HEK293T (cell line): ENCODE results near the gene CHRNE.
A peak's percentile ranks its signal among the peaks of the same experiment; 100 is the strongest.

Source experiments
- CTCF ChIA-PET: fragments of 350-600 bp; formaldehyde crosslinking; extraction: SDS; loops from one replicate; lab custom pipeline; 2021; ENCODE audit warnings: antibody characterized with exemption, inconsistent platforms; lab: Yijun Ruan, JAX
- POLR2A ChIA-PET: fragments of 350-600 bp; formaldehyde crosslinking; extraction: SDS; loops from one replicate; lab custom pipeline; 2020; ENCODE audit warnings: antibody characterized with exemption, inconsistent platforms; lab: Yijun Ruan, JAX
- DNase-seq: peaks from one replicate; pipeline ENCODE4 v3.0.0; 2012; ENCODE audit warnings: mixed read lengths; ENCODE audit errors: extremely low spot score
- ARNT ChIP-seq: fragments of 450-650 bp; IDR thresholded peaks from 2 replicates; pipeline ENCODE4 v1.6.1; 2017; ENCODE audit warnings: mild to moderate bottlenecking
- BHLHE40 ChIP-seq: fragments of 450-650 bp; IDR thresholded peaks from 2 replicates; pipeline ENCODE4 v1.6.1; 2016; ENCODE audit warnings: mild to moderate bottlenecking, moderate library complexity, borderline replicate concordance
- CTBP1 ChIP-seq: fragments of 450-650 bp; IDR thresholded peaks from 2 replicates; pipeline ENCODE4 v1.6.1; 2016; ENCODE audit warnings: borderline replicate concordance
- ELF4 ChIP-seq: fragments of 450-650 bp; IDR thresholded peaks from 2 replicates; pipeline ENCODE4 v1.6.1; 2017; ENCODE audit warnings: antibody characterized with exemption
- FOXA1 ChIP-seq: fragments of 450-650 bp; IDR thresholded peaks from 2 replicates; pipeline ENCODE4 v1.6.1; 2016; ENCODE audit warnings: mild to moderate bottlenecking
- FOXK2 ChIP-seq: fragments of 450-650 bp; IDR thresholded peaks from 2 replicates; pipeline ENCODE4 v1.6.1; 2016; ENCODE audit warnings: mild to moderate bottlenecking
- FOXM1 ChIP-seq: fragments of 450-650 bp; IDR thresholded peaks from 2 replicates; pipeline ENCODE4 v1.6.1; 2017; ENCODE audit warnings: mild to moderate bottlenecking, borderline replicate concordance
- HDGF ChIP-seq: fragments of 450-650 bp; IDR thresholded peaks from 2 replicates; pipeline ENCODE4 v1.6.1; 2017; ENCODE audit warnings: antibody characterized with exemption, borderline replicate concordance
- L3MBTL2 ChIP-seq: fragments of 450-650 bp; conservative IDR thresholded peaks from 2 replicates; pipeline ENCODE4 v1.6.1; 2016; ENCODE audit warnings: mild to moderate bottlenecking
- LEF1 ChIP-seq: fragments of 450-650 bp; IDR thresholded peaks from 2 replicates; pipeline ENCODE4 v1.6.1; 2017; ENCODE audit warnings: mild to moderate bottlenecking, borderline replicate concordance
- NFRKB ChIP-seq: fragments of 450-650 bp; IDR thresholded peaks from 2 replicates; pipeline ENCODE4 v1.6.1; 2016; ENCODE audit warnings: mild to moderate bottlenecking, moderate library complexity
- PKNOX1 ChIP-seq: fragments of 450-650 bp; IDR thresholded peaks from 2 replicates; pipeline ENCODE4 v1.6.1; 2016
- SP1 ChIP-seq: fragments of 450-650 bp; IDR thresholded peaks from 2 replicates; pipeline ENCODE4 v1.6.1; 2017
- SUZ12 ChIP-seq: fragments of 450-650 bp; IDR thresholded peaks from 2 replicates; pipeline ENCODE4 v1.6.1; 2016; ENCODE audit warnings: mild to moderate bottlenecking
- TARDBP ChIP-seq: fragments of 450-650 bp; IDR thresholded peaks from 2 replicates; pipeline ENCODE4 v1.6.1; 2016
- ZNF384 ChIP-seq: fragments of 450-650 bp; IDR thresholded peaks from 2 replicates; pipeline ENCODE4 v1.6.1; 2016

Gene CHRNE

GRCh38 chr17:4886830-4887229 lies 16.1 kb downstream of the CHRNE start:
- DNase-seq = no peak
- POLR2A ChIA-PET = interaction anchor here (1.2 kb wide), 1 partner anchor 8 kb away, joined by 3 read pairs; no protein-coding TSS in a partner anchor
- CTCF ChIA-PET = no interaction called here
- TF ChIP-seq FOXM1 (no peak), ARNT (no peak), BHLHE40 (no peak), L3MBTL2 (no peak), ELF4 (no peak), FOXK2 (no peak), FOXA1 (no peak), CTBP1 (no peak), HDGF (no peak), PKNOX1 (no peak), TARDBP (no peak), ZNF384 (no peak), SP1 (no peak), LEF1 (no peak), SUZ12 (no peak), NFRKB (no peak)

- TF ChIP-seq ELF4 (no peak), ZNF384 (no peak), ARNT (no peak), SP1 (no peak), HDGF (no peak), L3MBTL2 (no peak), FOXA1 (no peak), NFRKB (no peak), FOXM1 (no peak), BHLHE40 (no peak), TARDBP (no peak)
- no peak for DNase-seq
- CTCF ChIA-PET = no interaction called here
- POLR2A ChIA-PET = no interaction called here
These were observed 18.4 kb downstream of the CHRNE start for GRCh38 chr17:4884489-4884888.

GRCh38 chr17:4881761-4882555 lies 20.9 kb downstream of the CHRNE start:
- ChIA-PET POLR2A (interaction anchor here (0.7 to 1.7 kb wide), 2 partner anchors 47 to 92 kb away, joined by 3 to 14 read pairs; no protein-coding TSS in a partner anchor), CTCF (interaction anchor here (0.6 kb wide), 1 partner anchor 207 kb away, joined by 3 read pairs; no protein-coding TSS in a partner anchor)
- TF ChIP-seq HDGF = no peak
- no peak for TF ChIP-seq TARDBP
- TF ChIP-seq PKNOX1 = no peak
- no peak for TF ChIP-seq FOXA1
- no peak for TF ChIP-seq FOXK2
- TF ChIP-seq FOXM1 = no peak
- TF ChIP-seq NFRKB = no peak
- TF ChIP-seq CTBP1 = no peak
- no peak for TF ChIP-seq ELF4
- no peak for TF ChIP-seq BHLHE40
- peak; percentile 75 for DNase-seq

GRCh38 chr17:4880857-4881256 lies 22.0 kb downstream of the CHRNE start:
- CTCF ChIA-PET = no interaction called here
- no peak for DNase-seq
- POLR2A ChIA-PET = interaction anchor here (0.7 to 1.7 kb wide), 2 partner anchors 46 to 91 kb away, joined by 3 to 14 read pairs; no protein-coding TSS in a partner anchor
- TF ChIP-seq HDGF (no peak), PKNOX1 (no peak), ELF4 (no peak), NFRKB (no peak), LEF1 (no peak), ZNF384 (no peak), FOXA1 (no peak), SP1 (no peak), BHLHE40 (no peak), FOXK2 (no peak), ARNT (no peak), CTBP1 (no peak), TARDBP (no peak), SUZ12 (no peak)

- ChIA-PET POLR2A (no interaction called here), CTCF (no interaction called here)
- no peak for DNase-seq
- TF ChIP-seq ARNT (no peak), NFRKB (no peak), ELF4 (no peak), SUZ12 (no peak), LEF1 (no peak), CTBP1 (no peak), FOXM1 (no peak), L3MBTL2 (no peak), TARDBP (no peak), SP1 (no peak), BHLHE40 (no peak), HDGF (no peak), PKNOX1 (no peak), FOXA1 (no peak), FOXK2 (no peak)
These were observed 23.3 kb downstream of the CHRNE start for GRCh38 chr17:4879601-4880000.
